ENCODE data around the gene RASSF5. TPM values are rescaled to one million over a fixed set of nuclear protein-coding genes. Genes with fewer than 3 reads are reported as not detected.

The RASSF5 gene
- total and polyA plus RNA-seq, 2 of the 13 experiments (the other 11 are each of a cell fraction or from before 2014, with no cell fraction given): 0.18 to 0.40 TPM

DNA sequence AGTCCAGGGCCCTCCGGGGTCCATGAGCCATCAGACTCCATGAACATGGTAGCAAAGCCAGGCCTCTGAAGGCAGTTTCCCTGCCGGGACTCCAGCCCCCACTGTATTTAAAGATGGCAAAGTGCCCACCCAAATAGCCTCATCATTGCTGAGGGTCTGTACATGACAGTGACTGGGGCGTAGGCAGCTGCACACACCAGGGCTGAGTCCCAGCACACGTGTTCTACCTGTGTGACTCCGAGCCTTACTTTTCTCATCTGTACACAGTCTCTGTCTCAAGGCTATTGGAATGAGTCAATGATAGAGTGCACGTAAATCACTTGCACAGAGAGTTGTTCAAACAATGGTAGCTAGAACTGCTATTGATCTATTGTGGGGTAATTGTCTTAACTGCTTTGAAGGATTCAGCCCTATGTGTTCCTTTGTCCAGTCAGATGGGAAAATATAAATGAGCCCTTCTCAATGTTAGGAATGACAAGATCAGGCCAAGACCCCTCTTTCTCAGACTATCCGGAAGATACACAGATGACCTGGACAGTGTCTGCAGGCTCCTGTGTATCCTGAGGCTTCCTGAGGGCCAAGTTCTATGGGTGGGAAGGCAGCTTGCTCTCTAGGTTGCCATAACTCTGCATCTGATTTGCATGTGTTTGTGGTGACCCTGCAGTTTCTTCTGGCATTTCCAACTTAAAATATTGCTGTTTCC is 48.9 kb downstream of the RASSF5 start (continued):
- TF ChIP-seq NRL (CRISPR knock-in tag; IDR thresholded peaks at IDR 0.05; ENCODE audit: borderline replicate concordance) (no peak), ZZZ3 (CRISPR knock-in tag; IDR thresholded peaks at IDR 0.05; ENCODE audit: borderline replicate concordance) (no peak), ZNF333 (CRISPR knock-in tag; IDR thresholded peaks at IDR 0.05; ENCODE audit: borderline replicate concordance) (no peak), ERF (CRISPR knock-in tag; IDR thresholded peaks at IDR 0.05) (no peak), PRPF4 (IDR thresholded peaks at IDR 0.05; ENCODE audit: low read depth, low read length, poor library complexity, severe bottlenecking) (no peak), ZNF207 (IDR thresholded peaks at IDR 0.05; ENCODE audit: borderline replicate concordance) (no peak), U2AF2 (IDR thresholded peaks at IDR 0.05; ENCODE audit: low read depth, low read length) (no peak), FOXK1 (CRISPR knock-in tag; IDR thresholded peaks at IDR 0.05; ENCODE audit: borderline replicate concordance, low read depth) (peak; percentile 27; the same call in 1 of the 2 replicates), ZNF607 (CRISPR knock-in tag; IDR thresholded peaks at IDR 0.05; ENCODE audit: borderline replicate concordance) (0 out of 2 replicates have a peak, but pooled peaks have one; percentile 44), ZNF766 (CRISPR knock-in tag; IDR thresholded peaks at IDR 0.05; ENCODE audit: borderline replicate concordance) (no peak), CBX5 (CRISPR knock-in tag; IDR thresholded peaks at IDR 0.05; ENCODE audit: borderline replicate concordance) (no peak), DMAP1 (CRISPR knock-in tag; IDR thresholded peaks at IDR 0.05) (no peak), ATM (IDR thresholded peaks at IDR 0.05; ENCODE audit: borderline replicate concordance) (no peak), ZNF589 (CRISPR knock-in tag; conservative IDR thresholded peaks at IDR 0.05) (no peak), ZNF12 (CRISPR knock-in tag; IDR thresholded peaks at IDR 0.05) (no peak), IRF2 (CRISPR knock-in tag; IDR thresholded peaks at IDR 0.05) (0 out of 2 replicates have a peak, but pooled peaks have one; percentile 32), TP53 (CRISPR knock-in tag; conservative IDR thresholded peaks at IDR 0.05) (no peak)
- TF ChIP-seq, protein P1, sequence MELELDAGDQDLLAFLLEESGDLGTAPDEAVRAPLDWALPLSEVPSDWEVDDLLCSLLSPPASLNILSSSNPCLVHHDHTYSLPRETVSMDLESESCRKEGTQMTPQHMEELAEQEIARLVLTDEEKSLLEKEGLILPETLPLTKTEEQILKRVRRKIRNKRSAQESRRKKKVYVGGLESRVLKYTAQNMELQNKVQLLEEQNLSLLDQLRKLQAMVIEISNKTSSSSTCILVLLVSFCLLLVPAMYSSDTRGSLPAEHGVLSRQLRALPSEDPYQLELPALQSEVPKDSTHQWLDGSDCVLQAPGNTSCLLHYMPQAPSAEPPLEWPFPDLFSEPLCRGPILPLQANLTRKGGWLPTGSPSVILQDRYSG (CRISPR knock-in tag; IDR thresholded peaks at IDR 0.05): no peak
- TF ChIP-seq, protein P2, sequence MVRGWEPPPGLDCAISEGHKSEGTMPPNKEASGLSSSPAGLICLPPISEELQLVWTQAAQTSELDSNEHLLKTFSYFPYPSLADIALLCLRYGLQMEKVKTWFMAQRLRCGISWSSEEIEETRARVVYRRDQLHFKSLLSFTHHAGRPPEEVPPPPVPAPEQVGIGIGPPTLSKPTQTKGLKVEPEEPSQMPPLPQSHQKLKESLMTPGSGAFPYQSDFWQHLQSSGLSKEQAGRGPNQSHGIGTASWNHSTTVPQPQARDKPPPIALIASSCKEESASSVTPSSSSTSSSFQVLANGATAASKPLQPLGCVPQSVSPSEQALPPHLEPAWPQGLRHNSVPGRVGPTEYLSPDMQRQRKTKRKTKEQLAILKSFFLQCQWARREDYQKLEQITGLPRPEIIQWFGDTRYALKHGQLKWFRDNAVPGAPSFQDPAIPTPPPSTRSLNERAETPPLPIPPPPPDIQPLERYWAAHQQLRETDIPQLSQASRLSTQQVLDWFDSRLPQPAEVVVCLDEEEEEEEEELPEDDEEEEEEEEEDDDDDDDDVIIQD (CRISPR knock-in tag; IDR thresholded peaks at IDR 0.05; ENCODE audit: low read depth): no peak
- TF ChIP-seq, protein P3, sequence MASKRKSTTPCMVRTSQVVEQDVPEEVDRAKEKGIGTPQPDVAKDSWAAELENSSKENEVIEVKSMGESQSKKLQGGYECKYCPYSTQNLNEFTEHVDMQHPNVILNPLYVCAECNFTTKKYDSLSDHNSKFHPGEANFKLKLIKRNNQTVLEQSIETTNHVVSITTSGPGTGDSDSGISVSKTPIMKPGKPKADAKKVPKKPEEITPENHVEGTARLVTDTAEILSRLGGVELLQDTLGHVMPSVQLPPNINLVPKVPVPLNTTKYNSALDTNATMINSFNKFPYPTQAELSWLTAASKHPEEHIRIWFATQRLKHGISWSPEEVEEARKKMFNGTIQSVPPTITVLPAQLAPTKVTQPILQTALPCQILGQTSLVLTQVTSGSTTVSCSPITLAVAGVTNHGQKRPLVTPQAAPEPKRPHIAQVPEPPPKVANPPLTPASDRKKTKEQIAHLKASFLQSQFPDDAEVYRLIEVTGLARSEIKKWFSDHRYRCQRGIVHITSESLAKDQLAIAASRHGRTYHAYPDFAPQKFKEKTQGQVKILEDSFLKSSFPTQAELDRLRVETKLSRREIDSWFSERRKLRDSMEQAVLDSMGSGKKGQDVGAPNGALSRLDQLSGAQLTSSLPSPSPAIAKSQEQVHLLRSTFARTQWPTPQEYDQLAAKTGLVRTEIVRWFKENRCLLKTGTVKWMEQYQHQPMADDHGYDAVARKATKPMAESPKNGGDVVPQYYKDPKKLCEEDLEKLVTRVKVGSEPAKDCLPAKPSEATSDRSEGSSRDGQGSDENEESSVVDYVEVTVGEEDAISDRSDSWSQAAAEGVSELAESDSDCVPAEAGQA (IDR thresholded peaks at IDR 0.05; ENCODE audit: low read depth): no peak
- TF ChIP-seq, protein P3 (CRISPR knock-in tag; IDR thresholded peaks at IDR 0.05; ENCODE audit: borderline replicate concordance): no peak
- TF ChIP-seq, protein P4, sequence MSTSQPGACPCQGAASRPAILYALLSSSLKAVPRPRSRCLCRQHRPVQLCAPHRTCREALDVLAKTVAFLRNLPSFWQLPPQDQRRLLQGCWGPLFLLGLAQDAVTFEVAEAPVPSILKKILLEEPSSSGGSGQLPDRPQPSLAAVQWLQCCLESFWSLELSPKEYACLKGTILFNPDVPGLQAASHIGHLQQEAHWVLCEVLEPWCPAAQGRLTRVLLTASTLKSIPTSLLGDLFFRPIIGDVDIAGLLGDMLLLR (CRISPR knock-in tag; IDR thresholded peaks at IDR 0.05): no peak
